T-helper 1 cell treated with Interleukin-12 subunit alpha and Interleukin-12 subunit beta and Interleukin-4 antibody, amounts not matched to agents 30 μg/mL and 1 μg/mL, for 36 hours (primary cell): ENCODE measurements around the gene JAGN1.
"Not testable (repeated sequence)": the region's sequence is repeated elsewhere in the genome, so short reads cannot be mapped to it uniquely, and the experiment has no call there.

ENCODE experiments used
- H3K27ac Mint-ChIP-seq: one replicate; pipeline ENCODE4 v1.8.0; 2021; ENCODE audit warnings: mild to moderate bottlenecking, mixed read lengths
- H3K27me3 Mint-ChIP-seq: one replicate; pipeline ENCODE4 v1.8.0; 2021; ENCODE audit warnings: low read depth, mixed read lengths
- H3K36me3 Mint-ChIP-seq: one replicate; pipeline ENCODE4 v1.8.0; 2021; ENCODE audit warnings: low read depth, mixed read lengths
- H3K4me1 Mint-ChIP-seq: one replicate; pipeline ENCODE4 v1.8.0; 2021; ENCODE audit warnings: low read depth, mixed read lengths
- H3K4me3 Mint-ChIP-seq: one replicate; pipeline ENCODE4 v1.8.0; 2021; ENCODE audit warnings: mild to moderate bottlenecking, moderate library complexity, mixed read lengths
- H3K9me3 Mint-ChIP-seq: one replicate; pipeline ENCODE4 v1.8.0; 2021; ENCODE audit warnings: mixed read lengths

Gene JAGN1

DNA sequence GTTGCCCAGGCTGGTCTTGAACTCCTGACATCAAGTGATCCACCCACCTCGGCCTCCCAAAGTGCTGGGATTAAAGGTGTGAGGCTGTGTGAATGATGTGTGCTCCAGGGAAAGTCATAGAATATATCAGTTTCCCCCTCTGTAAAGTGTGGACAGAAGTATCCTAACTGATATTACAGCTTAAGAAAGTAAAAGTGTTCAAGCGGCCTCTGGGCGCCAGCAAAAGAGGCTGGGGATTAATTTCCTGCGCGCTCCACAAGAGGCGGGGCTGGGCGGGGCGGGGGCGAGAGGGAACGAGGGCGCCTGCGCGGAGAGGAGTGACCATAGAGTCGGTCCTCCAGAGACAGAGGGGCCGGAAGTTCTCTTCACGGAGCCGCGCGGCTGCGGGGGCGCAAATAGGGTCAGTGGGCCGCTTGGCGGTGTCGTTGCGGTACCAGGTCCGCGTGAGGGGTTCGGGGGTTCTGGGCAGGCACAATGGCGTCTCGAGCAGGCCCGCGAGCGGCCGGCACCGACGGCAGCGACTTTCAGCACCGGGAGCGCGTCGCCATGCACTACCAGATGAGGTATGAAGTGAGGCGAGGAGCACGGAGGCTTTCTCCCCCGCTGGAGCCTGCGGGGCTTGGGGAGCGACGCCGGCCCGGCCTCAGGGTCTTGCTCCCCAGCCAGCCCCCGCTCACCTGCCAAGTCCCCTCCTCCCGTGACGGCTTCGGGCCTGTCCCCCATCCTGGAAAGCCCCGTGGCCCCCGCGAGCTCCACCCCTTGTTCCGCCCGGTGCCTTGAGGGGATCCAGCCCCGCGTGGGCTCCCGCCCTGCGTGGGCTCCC lies at the start of gene JAGN1:
Gene JAGN1 (plus strand): TSS at position 362 of the 823 bp plus-strand sequence. CDS start 113 bp downstream, at position 475.
- H3K4me1 Mint-ChIP-seq = peaks cover 31% of the 10 kb centered on the region
- peak within 1 kb of the TSS; percentile 98 for H3K27ac Mint-ChIP-seq
- H3K36me3 Mint-ChIP-seq = peaks cover 32% of the 10 kb centered on the region
- H3K9me3 Mint-ChIP-seq = no peaks in the 10 kb centered on the region
- no peaks in the 10 kb centered on the region for H3K27me3 Mint-ChIP-seq
- peak within 1 kb of the TSS; percentile 96 for H3K4me3 Mint-ChIP-seq

DNA sequence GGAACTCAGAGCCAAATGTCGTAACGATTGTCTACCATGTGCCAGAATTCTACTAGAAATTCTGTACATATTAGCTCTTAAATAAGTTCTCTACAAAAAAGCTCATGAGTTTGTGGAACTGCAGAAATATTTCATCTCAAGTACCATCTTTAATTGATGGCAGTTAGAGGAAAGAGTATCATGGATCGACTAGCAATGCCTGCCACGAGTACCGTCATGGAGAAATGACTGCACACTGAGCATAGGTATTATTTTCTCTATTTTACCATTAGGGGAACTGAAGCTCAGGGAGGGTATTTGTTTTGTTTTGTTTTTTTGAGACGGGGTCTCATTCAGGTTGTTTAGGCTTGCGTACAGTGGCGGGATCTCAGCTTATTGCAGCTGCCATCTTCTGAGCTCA lies 49.4 kb upstream of the JAGN1 start:
- no peak overlapping the region for H3K27ac Mint-ChIP-seq
- no peaks in the 10 kb centered on the region for H3K27me3 Mint-ChIP-seq
- no peak overlapping the region for H3K4me3 Mint-ChIP-seq
- peaks cover 18% of the 10 kb centered on the region for H3K36me3 Mint-ChIP-seq
- no peaks in the 10 kb centered on the region for H3K9me3 Mint-ChIP-seq
- H3K4me1 Mint-ChIP-seq = peaks cover 12% of the 10 kb centered on the region

DNA sequence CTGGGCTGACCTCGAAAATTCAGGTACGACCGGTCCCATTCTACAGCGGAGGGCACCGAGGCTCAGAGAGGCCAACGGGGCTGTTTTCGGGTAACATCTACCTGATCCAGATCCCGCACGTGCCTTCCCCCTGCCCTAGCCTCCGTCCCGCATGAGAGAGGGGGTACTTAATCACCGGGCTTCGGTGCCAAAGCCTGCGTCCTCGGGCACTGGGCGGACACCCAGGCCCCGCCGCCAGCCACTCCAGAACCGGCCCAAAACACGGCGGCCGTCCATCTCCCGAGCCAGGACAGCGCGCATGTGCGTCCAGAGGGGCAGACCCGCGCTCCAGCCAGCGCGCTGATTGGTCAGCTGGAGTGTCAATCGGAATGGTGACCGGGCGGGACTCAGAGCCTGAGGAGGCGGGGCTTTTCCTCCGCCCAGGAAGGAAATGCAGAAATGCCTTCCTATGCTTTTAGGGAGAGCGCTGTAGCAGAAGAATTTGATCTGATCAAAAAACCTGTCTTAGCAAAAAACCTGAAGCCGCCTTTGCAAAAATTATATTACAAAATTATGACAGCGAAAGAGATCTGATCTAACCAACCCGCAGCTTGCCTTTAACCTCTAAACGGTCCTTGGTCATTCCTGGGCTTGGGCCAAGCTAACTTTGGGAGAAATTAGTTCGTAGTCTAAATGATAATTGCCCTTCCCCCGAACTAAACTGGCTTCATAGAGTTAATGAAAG lies 46.5 kb upstream of the JAGN1 start, which contains the start of gene RPUSD3:
Gene RPUSD3 (minus strand): TSS at position 294 of the 724 bp plus-strand sequence. CDS start 18 bp downstream, at position 276.
- H3K27me3 Mint-ChIP-seq = no peaks in the 10 kb centered on the region
- peak within 1 kb of the TSS; percentile 88 for H3K27ac Mint-ChIP-seq
- peaks cover 14% of the 10 kb centered on the region for H3K36me3 Mint-ChIP-seq
- H3K4me1 Mint-ChIP-seq = peaks cover 12% of the 10 kb centered on the region
- H3K9me3 Mint-ChIP-seq = no peaks in the 10 kb centered on the region
- peak within 1 kb of the TSS; percentile 98 for H3K4me3 Mint-ChIP-seq

DNA sequence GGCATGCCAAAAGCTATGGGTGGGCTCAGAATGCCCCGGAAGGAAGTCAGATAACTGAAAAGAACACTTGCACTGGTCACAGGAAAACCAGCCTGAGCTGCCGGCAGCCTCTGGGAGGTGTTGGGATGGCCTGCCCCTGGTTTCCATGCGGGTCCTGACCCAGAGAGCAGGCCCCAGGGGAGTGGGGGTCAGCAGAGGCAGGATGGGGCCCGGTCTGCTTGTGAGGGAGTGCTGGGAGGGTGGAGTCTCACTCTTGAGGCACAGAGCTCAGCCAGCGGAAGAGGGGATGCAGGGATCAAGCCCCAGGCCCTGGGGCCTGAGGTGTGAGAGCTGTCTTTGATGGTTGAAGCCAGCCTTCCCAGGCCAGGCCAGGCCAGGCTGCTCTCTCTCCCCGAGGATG lies 44.2 kb upstream of the JAGN1 start:
- Mint-ChIP-seq H3K36me3 (peaks cover 10% of the 10 kb centered on the region), H3K27me3 (peaks cover 8% of the 10 kb centered on the region), H3K9me3 (no peaks in the 10 kb centered on the region), H3K27ac (no peak overlapping the region), H3K4me3 (no peak overlapping the region), H3K4me1 (peaks cover 12% of the 10 kb centered on the region)

DNA sequence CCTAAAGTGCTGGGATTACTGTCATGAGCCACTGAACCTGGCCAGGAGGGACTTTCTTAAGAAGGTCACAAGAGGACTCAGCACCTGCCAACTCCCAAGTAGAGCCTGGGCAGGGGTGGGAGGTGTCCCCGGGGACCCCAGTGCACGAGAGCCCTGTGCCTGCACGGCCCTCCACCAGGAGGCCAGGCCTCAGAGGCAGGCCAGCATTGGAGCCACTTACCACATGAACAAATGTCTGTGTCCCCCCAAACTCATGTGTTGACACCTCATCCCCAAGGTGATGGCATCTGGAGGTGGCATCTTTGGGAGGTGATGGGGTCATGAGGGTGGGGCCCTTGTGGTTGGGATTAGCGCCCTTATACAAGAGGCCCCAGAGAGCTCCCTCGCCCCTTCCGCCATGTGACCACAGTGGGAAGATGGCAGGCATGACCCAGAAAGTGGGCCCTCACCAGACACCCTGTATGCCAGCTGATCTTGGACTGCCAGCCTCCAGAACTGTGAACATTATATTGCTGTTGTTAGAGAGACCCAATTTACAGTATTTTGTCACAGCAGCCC lies 43.4 kb upstream of the JAGN1 start:
- Mint-ChIP-seq H3K36me3 (peaks cover 5% of the 10 kb centered on the region), H3K9me3 (no peaks in the 10 kb centered on the region), H3K4me1 (peaks cover 11% of the 10 kb centered on the region), H3K4me3 (no peak overlapping the region), H3K27me3 (peaks cover 16% of the 10 kb centered on the region), H3K27ac (no peak overlapping the region)

DNA sequence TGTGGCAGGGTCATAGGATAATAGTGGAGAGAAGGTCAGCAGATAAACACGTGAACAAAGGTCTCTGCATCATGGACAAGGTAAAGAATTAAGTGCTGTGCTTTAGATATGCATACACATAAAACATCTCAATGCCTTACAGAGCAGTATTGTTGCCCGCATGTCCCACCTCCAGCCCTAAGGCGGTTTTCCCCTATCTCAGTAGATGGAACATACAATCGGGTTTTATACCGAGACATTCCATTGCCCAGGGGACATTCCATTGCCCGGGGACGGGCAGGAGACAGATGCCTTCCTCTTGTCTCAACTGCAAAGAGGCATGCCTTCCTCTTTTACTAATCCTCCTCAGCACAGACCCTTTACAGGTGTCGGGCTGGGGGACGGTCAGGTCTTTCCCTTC lies 42.5 kb upstream of the JAGN1 start:
- H3K4me1 Mint-ChIP-seq, H3K36me3 Mint-ChIP-seq, H3K4me3 Mint-ChIP-seq, H3K27ac Mint-ChIP-seq, H3K9me3 Mint-ChIP-seq: not testable (repeated sequence)
- peaks cover 20% of the 10 kb centered on the region for H3K27me3 Mint-ChIP-seq

DNA sequence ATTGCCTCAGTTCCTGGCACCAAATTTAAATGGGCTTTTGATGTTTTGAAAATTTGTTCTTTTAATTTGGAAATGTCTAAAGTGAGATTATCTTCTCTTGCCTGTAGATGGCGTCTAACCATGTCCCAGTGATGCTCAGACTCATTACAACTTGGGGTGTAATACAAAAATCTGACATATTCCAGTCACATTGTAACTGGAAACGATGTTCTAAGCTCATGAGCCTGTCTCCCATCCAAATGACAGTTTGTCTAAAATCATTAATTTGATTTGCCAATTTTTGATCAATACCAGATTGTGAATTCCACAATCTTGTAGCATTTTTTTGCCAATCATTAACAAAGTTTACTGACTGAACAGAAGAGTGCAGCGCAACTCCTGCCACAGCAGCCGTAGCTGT lies 41.5 kb upstream of the JAGN1 start:
- H3K27ac Mint-ChIP-seq, H3K4me1 Mint-ChIP-seq, H3K4me3 Mint-ChIP-seq, H3K36me3 Mint-ChIP-seq, H3K9me3 Mint-ChIP-seq: not testable (repeated sequence)
- peaks cover 27% of the 10 kb centered on the region for H3K27me3 Mint-ChIP-seq

DNA sequence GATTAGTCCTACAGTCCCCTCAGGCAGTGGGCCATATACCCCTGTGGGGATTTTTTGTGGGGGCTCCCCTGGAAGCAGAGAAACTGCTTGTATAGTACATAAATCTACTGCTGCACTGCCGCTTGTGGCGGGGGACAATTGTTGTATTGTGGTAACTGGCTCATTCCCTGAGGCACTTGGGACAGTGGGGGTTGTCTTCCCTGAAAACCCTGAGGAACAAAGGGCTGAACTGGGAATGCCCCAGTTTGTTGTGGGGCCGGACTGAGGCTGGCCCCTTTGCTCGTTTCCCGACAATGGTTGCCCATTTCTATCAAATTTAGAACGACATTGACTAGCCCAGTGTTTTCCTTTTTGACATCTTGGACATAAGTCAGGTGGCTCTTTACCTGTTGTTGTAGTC lies 39.0 kb upstream of the JAGN1 start:
- H3K27me3 Mint-ChIP-seq = peaks cover 35% of the 10 kb centered on the region
- H3K4me3 Mint-ChIP-seq, H3K4me1 Mint-ChIP-seq, H3K27ac Mint-ChIP-seq, H3K9me3 Mint-ChIP-seq, H3K36me3 Mint-ChIP-seq: not testable (repeated sequence)

DNA sequence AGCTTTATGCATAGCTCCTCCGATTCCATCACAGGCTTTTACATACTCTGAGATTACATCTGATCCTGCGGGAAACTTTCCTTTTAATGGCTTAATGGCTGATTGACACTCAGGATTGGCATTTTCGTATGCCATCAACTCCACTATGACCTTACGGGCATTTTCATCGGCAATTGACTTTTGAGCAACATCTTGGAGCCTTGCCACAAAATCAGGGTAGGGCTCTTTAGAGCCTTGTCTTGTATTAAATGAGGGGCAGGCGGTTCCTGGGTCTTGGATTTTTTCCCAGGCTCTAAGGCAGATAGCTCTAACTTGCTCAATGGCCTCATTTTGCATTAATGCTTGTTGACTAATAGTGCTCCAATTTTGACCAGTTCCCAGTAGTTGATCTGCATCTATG lies 38.5 kb upstream of the JAGN1 start:
- H3K27ac Mint-ChIP-seq, H3K9me3 Mint-ChIP-seq, H3K36me3 Mint-ChIP-seq, H3K4me3 Mint-ChIP-seq, H3K4me1 Mint-ChIP-seq: not testable (repeated sequence)
- H3K27me3 Mint-ChIP-seq = peaks cover 35% of the 10 kb centered on the region

DNA sequence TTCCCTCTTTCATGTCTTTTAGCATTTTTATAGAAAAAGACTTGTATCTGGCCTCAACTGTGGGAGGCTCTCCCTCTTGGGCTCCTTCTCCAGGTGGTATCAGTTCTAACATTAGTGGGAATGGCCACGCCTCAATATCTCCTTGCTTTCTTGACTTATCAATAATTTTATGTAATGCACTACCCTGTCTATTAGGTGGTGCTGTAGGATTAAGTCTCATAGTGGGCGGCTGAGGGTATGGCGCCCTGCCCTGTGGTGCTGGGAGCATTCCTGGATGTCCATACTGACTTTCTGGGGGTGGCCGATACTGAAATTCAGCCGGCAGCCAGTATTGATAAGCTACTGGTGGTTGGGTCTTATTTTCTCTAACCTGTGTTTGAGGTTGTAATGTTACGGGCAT lies 37.9 kb upstream of the JAGN1 start:
- no peak overlapping the region for H3K4me3 Mint-ChIP-seq
- peaks cover 35% of the 10 kb centered on the region for H3K27me3 Mint-ChIP-seq
- H3K9me3 Mint-ChIP-seq = no peaks in the 10 kb centered on the region
- no peaks in the 10 kb centered on the region for H3K4me1 Mint-ChIP-seq
- H3K27ac Mint-ChIP-seq = no peak overlapping the region
- no peaks in the 10 kb centered on the region for H3K36me3 Mint-ChIP-seq

DNA sequence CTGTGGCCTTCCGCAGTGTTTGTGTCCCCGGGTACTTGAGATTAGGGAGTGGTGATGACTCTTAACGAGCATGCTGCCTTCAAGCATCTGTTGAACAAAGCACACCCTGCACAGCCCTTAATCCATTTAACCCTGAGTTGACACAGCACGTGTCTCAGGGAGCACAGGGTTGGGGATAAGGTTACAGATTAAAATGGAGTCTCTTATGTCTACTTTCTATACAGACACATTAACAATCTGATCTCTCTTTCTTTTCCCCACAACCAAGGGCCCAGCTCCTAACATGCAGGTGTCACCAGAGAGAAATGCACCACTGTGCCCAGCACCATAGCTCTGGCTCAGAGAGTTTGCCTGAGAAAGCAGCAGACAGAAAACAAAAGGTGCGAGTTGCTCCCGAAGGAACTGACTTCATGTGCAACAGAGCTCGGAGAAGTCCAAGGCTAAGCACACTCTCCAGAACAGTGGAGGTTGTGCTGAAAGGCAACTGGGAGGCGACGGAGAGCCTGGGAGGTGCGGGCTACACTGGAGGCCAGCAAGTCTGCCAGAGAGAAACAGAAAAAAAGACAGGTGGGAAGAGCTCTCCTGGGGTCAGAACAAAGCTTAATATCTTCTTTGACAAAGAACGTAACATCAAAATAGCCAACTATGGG lies 36.0 kb upstream of the JAGN1 start:
- not testable (repeated sequence) for H3K4me1 Mint-ChIP-seq, H3K27ac Mint-ChIP-seq, H3K9me3 Mint-ChIP-seq, H3K4me3 Mint-ChIP-seq, H3K36me3 Mint-ChIP-seq
- peaks cover 35% of the 10 kb centered on the region for H3K27me3 Mint-ChIP-seq

DNA sequence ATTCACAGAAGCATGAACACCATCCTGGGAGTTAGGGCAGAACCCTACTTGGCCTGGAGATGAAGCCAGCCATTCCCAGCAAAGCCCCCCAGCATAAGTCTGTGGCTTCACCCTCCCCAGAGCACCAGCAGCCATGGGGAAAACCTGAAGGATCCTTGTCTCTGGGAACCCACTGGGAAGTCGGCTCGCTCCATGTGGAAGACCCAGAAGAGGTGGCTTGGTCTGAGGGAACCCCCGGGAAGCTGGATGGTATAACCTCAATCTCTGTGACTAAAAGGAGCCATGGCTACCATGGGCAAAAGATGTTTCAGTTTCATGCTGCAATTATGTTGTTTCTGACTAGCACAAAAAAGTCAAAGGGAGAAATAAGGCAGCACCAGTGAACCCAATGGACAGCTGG lies 34.8 kb upstream of the JAGN1 start:
- H3K4me1 Mint-ChIP-seq = no peaks in the 10 kb centered on the region
- no peak overlapping the region for H3K27ac Mint-ChIP-seq
- no peaks in the 10 kb centered on the region for H3K9me3 Mint-ChIP-seq
- peaks cover 34% of the 10 kb centered on the region for H3K27me3 Mint-ChIP-seq
- no peaks in the 10 kb centered on the region for H3K36me3 Mint-ChIP-seq
- H3K4me3 Mint-ChIP-seq = no peak overlapping the region

DNA sequence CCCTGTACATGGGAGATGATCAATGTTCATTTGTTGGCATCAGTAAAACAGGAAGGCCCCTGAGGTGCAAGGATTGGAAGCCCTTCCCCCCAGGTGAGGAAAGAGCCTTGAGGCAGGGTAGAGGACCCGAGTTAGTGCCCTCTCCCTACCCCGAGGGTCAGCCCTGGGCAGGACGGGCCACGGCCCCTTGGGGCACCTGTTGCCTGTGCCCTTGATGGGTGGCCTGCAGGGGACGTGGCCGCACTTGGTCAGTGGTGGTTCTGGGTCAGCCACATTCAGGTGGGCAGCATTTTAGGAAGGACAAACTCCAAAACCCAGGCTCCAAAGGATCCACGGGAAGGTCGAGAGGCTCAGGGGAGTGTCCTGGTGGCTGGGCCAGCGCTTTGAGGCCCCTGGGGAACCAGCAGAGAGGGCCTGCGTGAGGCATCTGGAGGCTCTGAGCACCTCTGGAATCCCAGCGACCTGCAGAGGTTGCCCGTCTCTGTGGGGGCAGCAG lies 30.8 kb upstream of the JAGN1 start:
- Mint-ChIP-seq H3K27me3 (peaks cover 13% of the 10 kb centered on the region), H3K4me3 (no peak overlapping the region), H3K36me3 (no peaks in the 10 kb centered on the region), H3K4me1 (peaks cover 2% of the 10 kb centered on the region), H3K27ac (no peak overlapping the region), H3K9me3 (no peaks in the 10 kb centered on the region)

DNA sequence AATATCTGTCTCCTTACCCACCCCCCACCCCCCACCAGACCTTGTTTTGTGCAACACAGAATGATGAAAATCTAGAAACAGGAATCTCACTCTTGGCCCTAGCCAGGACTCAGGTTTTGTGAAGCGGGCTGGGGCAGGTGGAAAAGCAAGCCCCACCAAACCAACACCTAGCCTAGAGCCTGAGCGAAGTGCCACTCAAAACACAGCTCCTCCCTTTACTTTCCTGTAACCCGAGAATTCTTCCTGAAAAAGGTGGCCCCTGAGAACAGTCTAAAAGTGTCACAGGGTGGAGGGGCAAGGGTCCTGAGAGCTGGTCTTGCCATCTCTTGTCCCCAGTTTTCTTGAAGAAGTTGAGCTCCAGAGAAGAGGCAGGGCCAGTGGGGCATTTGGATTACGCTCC lies 29.2 kb upstream of the JAGN1 start:
- peaks cover 2% of the 10 kb centered on the region for H3K4me1 Mint-ChIP-seq
- no peaks in the 10 kb centered on the region for H3K9me3 Mint-ChIP-seq
- H3K36me3 Mint-ChIP-seq = no peaks in the 10 kb centered on the region
- no peak overlapping the region for H3K4me3 Mint-ChIP-seq
- peaks cover 9% of the 10 kb centered on the region for H3K27me3 Mint-ChIP-seq
- no peak overlapping the region for H3K27ac Mint-ChIP-seq
